ENCODE results near the gene CAMK2D.

Gene CAMK2D

GRCh38 chr4:113636877-113637276 lies 124.7 kb downstream of the CAMK2D start:
- DNase-seq, result peak in 3 of 6 experiments; percentile 13 to 55 (median 43)

- peak in 4 of 6 experiments; percentile 2 to 53 (median 24) for DNase-seq
Measured at GRCh38 chr4:113636438-113636818, 125.1 kb downstream of the CAMK2D start.

GRCh38 chr4:113635739-113636437 lies 125.7 kb downstream of the CAMK2D start:
- DNase-seq, result no peak

GRCh38 chr4:113634081-113634969 lies 127.2 kb downstream of the CAMK2D start:
- no peak for DNase-seq

- no peak for DNase-seq
Measured at GRCh38 chr4:113633467-113633866, 128.1 kb downstream of the CAMK2D start.

- DNase-seq, result no peak
Measured at GRCh38 chr4:113628711-113629110, 132.8 kb downstream of the CAMK2D start.

- DNase-seq, result no peak
Measured at GRCh38 chr4:113627321-113627720, 134.2 kb downstream of the CAMK2D start.

- no peak for DNase-seq
Measured at GRCh38 chr4:113625902-113626301, 135.6 kb downstream of the CAMK2D start.

- no peak for DNase-seq
Measured at GRCh38 chr4:113623274-113623894, 138.2 kb downstream of the CAMK2D start.

GRCh38 chr4:113621633-113622032 lies 139.9 kb downstream of the CAMK2D start:
- no peak for DNase-seq

- no peak for DNase-seq
Measured at GRCh38 chr4:113620032-113620431, 141.5 kb downstream of the CAMK2D start.

- no peak for DNase-seq
Measured at GRCh38 chr4:113619526-113619925, 142.0 kb downstream of the CAMK2D start.

- no peak for DNase-seq
Measured at GRCh38 chr4:113618205-113618604, 143.3 kb downstream of the CAMK2D start.

- DNase-seq, result no peak
Measured at GRCh38 chr4:113617195-113617594, 144.3 kb downstream of the CAMK2D start.

- peak in 3 of 6 experiments; percentile 9 to 30 (median 10) for DNase-seq
Measured at GRCh38 chr4:113616443-113616842, 145.1 kb downstream of the CAMK2D start.

GRCh38 chr4:113614414-113614813 lies 147.1 kb downstream of the CAMK2D start:
- DNase-seq, result no peak

- no peak for DNase-seq
Measured at GRCh38 chr4:113613503-113613902, 148.0 kb downstream of the CAMK2D start.

GRCh38 chr4:113610537-113610936 lies 151.0 kb downstream of the CAMK2D start:
- DNase-seq, result no peak

- no peak for DNase-seq
Measured at GRCh38 chr4:113607998-113608397, 153.5 kb downstream of the CAMK2D start.

- no peak for DNase-seq
Measured at GRCh38 chr4:113607147-113607720, 154.3 kb downstream of the CAMK2D start.

- DNase-seq, result no peak
Measured at GRCh38 chr4:113604955-113605354, 156.6 kb downstream of the CAMK2D start.

GRCh38 chr4:113603911-113604310 lies 157.6 kb downstream of the CAMK2D start:
- no peak for DNase-seq

GRCh38 chr4:113602646-113603228 lies 158.8 kb downstream of the CAMK2D start:
- DNase-seq, result no peak

All from stimulated activated naive CD4-positive, alpha-beta T cell (primary cell).